ENCODE data around the gene GRAMD4.

GRAMD4 gene

GRCh38 chr22:46584081-46584921, 35.9 kb upstream of the GRAMD4 start:
- no peak for DNase-seq

- no peak for DNase-seq
These were observed 34.7 kb upstream of the GRAMD4 start for GRCh38 chr22:46585340-46586122.

- DNase-seq = no peak
These were observed 34.1 kb upstream of the GRAMD4 start for GRCh38 chr22:46586123-46586519.

- DNase-seq = no peak
These were observed 33.6 kb upstream of the GRAMD4 start for GRCh38 chr22:46586531-46587011.

GRCh38 chr22:46587061-46587460, 33.1 kb upstream of the GRAMD4 start:
- no peak for DNase-seq

GRCh38 chr22:46587492-46588278, 32.5 kb upstream of the GRAMD4 start:
- DNase-seq = peak; percentile 56

- no peak for DNase-seq
These were observed 31.7 kb upstream of the GRAMD4 start for GRCh38 chr22:46588279-46589140.

GRCh38 chr22:46589141-46589748, 30.9 kb upstream of the GRAMD4 start:
- no peak for DNase-seq

GRCh38 chr22:46589871-46590271, 30.3 kb upstream of the GRAMD4 start:
- DNase-seq = no peak

- no peak for DNase-seq
These were observed 29.9 kb upstream of the GRAMD4 start for GRCh38 chr22:46590334-46590733.

- no peak for DNase-seq
These were observed 28.3 kb upstream of the GRAMD4 start for GRCh38 chr22:46591930-46592329.

- DNase-seq = peak; percentile 64
These were observed 27.8 kb upstream of the GRAMD4 start for GRCh38 chr22:46592390-46592872.

- no peak for DNase-seq
These were observed 26.9 kb upstream of the GRAMD4 start for GRCh38 chr22:46593211-46593681.

GRCh38 chr22:46593996-46594946, 25.9 kb upstream of the GRAMD4 start:
- no peak for DNase-seq

GRCh38 chr22:46594947-46595298, 25.3 kb upstream of the GRAMD4 start:
- DNase-seq = no peak

GRCh38 chr22:46595545-46595944, 24.6 kb upstream of the GRAMD4 start:
- DNase-seq = no peak

- no peak for DNase-seq
These were observed 24.1 kb upstream of the GRAMD4 start for GRCh38 chr22:46596032-46596441.

GRCh38 chr22:46596819-46597218, 23.4 kb upstream of the GRAMD4 start:
- no peak for DNase-seq

GRCh38 chr22:46598224-46598623, 22.0 kb upstream of the GRAMD4 start:
- no peak for DNase-seq

GRCh38 chr22:46598737-46599424, 21.3 kb upstream of the GRAMD4 start:
- no peak for DNase-seq
